K562 (cell line): Measurements from ENCODE around the gene NSMCE1. TPM values are rescaled to one million over a fixed set of nuclear protein-coding genes. Genes with fewer than 3 reads are reported as not detected.
A peak's percentile ranks its signal among the peaks of the same experiment; 100 is the strongest.

ENCODE experiments used
- ATAC-seq: fragments of 200-7000 bp; cut with Tn5 transposase; 3 replicates; pipeline ENCODE4 v1.9.1; 2020; ENCODE audit warnings: moderate library complexity
- BruUV-seq: library from RNA; stranded (reverse); fragments of 400-500 nt; replicated peaks from 2 replicates; lab custom pipeline; 2021; lab: Mats Ljungman, UMichigan
- CTCF ChIA-PET: fragments of 300-600 bp; formaldehyde crosslinking; extraction: SDS; loops from one replicate; lab custom pipeline; 2021; ENCODE audit warnings: low intra/inter-chr PET ratio; lab: Yijun Ruan, JAX
- POLR2A ChIA-PET: fragments of 300-600, 350-650 bp; sonication (Branson Sonifier 250); formaldehyde crosslinking; extraction: SDS; loops from one replicate; lab custom pipeline; 2021; ENCODE audit warnings: antibody characterized with exemption, inconsistent platforms; lab: Yijun Ruan, JAX
- DNase-seq, 4 experiments: peaks; one replicate each; pipeline versions ENCODE4 v3.0.0 to v3.0.0-alpha.2; 2011 to 2018; ENCODE audit warnings: low spot score in 3 of 4, mixed read lengths in 3 of 4; ENCODE audit errors: extremely low read depth in 1 of 4
- FAIRE-seq: peaks from 2 replicates; lab custom pipeline; 2011; peaks lifted over from hg19 to GRCh38; lab: Jason Lieb, UNC
- H2AFZ ChIP-seq: 2 replicates; pipeline ENCODE4 v1.6.0; 2011; ENCODE audit warnings: low read depth, low read length, control low read depth, inconsistent platforms
- H3K27ac ChIP-seq: fragments of 200-600 bp; 3 replicates; pipeline ENCODE4 v1.8.0; 2011; ENCODE audit warnings: low read depth, mild to moderate bottlenecking, control low read depth, inconsistent platforms, low read length, moderate library complexity, mixed read lengths; ENCODE audit errors: extremely low read depth
- H3K27me3 ChIP-seq, 2 experiments: fragments of 300-600 bp in 1 of 2; 2 replicates in 1 of 2; 3 replicates in 1 of 2; pipeline versions ENCODE4 v1.6.0 to v1.8.0; 2011; ENCODE audit warnings: inconsistent platforms in 2 of 2, low read length in 2 of 2, mild to moderate bottlenecking in 1 of 2, mixed read lengths in 1 of 2, moderate library complexity in 1 of 2; ENCODE audit not compliant: control insufficient read depth in 2 of 2, insufficient read depth in 2 of 2
- H3K36me3 ChIP-seq: fragments of 300-600 bp; 3 replicates; pipeline ENCODE4 v1.8.0; 2011; ENCODE audit warnings: mild to moderate bottlenecking, low read length, inconsistent platforms; ENCODE audit not compliant: control insufficient read depth, insufficient read depth
- H3K4me1 ChIP-seq, 2 experiments: fragments of 200-600 bp in 1 of 2; replicated peaks in 1 of 2; 2 replicates in 1 of 2; 3 replicates in 1 of 2; pipeline versions ENCODE4 v1.5.1 to v1.8.0; 2011; ENCODE audit warnings: inconsistent platforms in 2 of 2, low read length in 2 of 2, mild to moderate bottlenecking in 1 of 2, mixed read lengths in 1 of 2, moderate library complexity in 1 of 2; ENCODE audit not compliant: control insufficient read depth in 2 of 2, insufficient read depth in 2 of 2
- H3K4me2 ChIP-seq: 2 replicates; pipeline ENCODE4 v1.6.1; 2011; ENCODE audit warnings: low read length, control low read depth, inconsistent platforms, mixed read lengths; ENCODE audit not compliant: insufficient read depth
- H3K4me3 ChIP-seq: fragments of 200-600 bp; sonication (generic), shearing (Covaris generic); 2 replicates; pipeline ENCODE4 v1.5.1; 2016; ENCODE audit warnings: control low read depth, inconsistent platforms
- H3K79me2 ChIP-seq: fragments of 200-600 bp; 3 replicates; pipeline ENCODE4 v1.8.0; 2011; ENCODE audit warnings: low read length, inconsistent platforms; ENCODE audit not compliant: control insufficient read depth, insufficient read depth
- H3K9ac ChIP-seq, 2 experiments: 2 replicates each; pipeline versions ENCODE4 v1.6.0 to v1.6.1; 2011; ENCODE audit warnings: low read depth in 2 of 2, low read length in 2 of 2, control low read depth in 1 of 2, inconsistent platforms in 1 of 2, mild to moderate bottlenecking in 1 of 2, mixed read lengths in 1 of 2; ENCODE audit not compliant: insufficient read depth in 1 of 2
- H3K9me1 ChIP-seq: one replicate; pipeline ENCODE4 v1.6.0; 2011; ENCODE audit warnings: inconsistent platforms, mild to moderate bottlenecking, low read length, moderate library complexity; ENCODE audit not compliant: control insufficient read depth, insufficient read depth
- H3K9me3 ChIP-seq: replicated peaks from 2 replicates; pipeline ENCODE4 v1.5.1; 2011; ENCODE audit warnings: low read depth, low read length, inconsistent platforms; ENCODE audit not compliant: control insufficient read depth, insufficient read depth
- H4K20me1 ChIP-seq: replicated peaks from 2 replicates; pipeline ENCODE4 v1.6.1; 2011; ENCODE audit warnings: low read length, inconsistent platforms, mixed read lengths; ENCODE audit not compliant: control insufficient read depth, insufficient read depth
- CXXC5 ChIP-seq: fragments of 250-450 bp; sonication (Bioruptor Pico); IDR thresholded peaks from 2 replicates; pipeline ENCODE4 v1.8.0; 2022; ENCODE audit warnings: inconsistent platforms, mild to moderate bottlenecking, moderate library complexity
- NCOA6 ChIP-seq: fragments of 450-650 bp; IDR thresholded peaks from 2 replicates; pipeline ENCODE4 v1.6.1; 2017; ENCODE audit warnings: mild to moderate bottlenecking
- ZBTB5 ChIP-seq: fragments of 450-650 bp; IDR thresholded peaks from 2 replicates; pipeline ENCODE4 v1.6.1; 2017; ENCODE audit warnings: antibody characterized with exemption
- WGBS: fragments of 100-300 bp; shearing (Covaris generic); methylation state at CpG from one replicate; pipeline ENCODE4 v1.1.6; 2016; ENCODE audit warnings: low coverage, mixed read lengths; ENCODE audit not compliant: insufficient coverage; ENCODE audit errors: missing lambda C conversion rate; 5-methylcytosine and 5-hydroxymethylcytosine counted together
- in situ Hi-C: fragments of 300-500 bp; cut with MboI; formaldehyde crosslinking; loops from 4 replicates; pipeline ENCODE4 v1.15.0; 2018; ENCODE audit warnings: inconsistent platforms, mixed read lengths
- intact Hi-C: fragments of 100-400 bp; cut with micrococcal nuclease; formaldehyde crosslinking; loops from 2 replicates; pipeline ENCODE4 v1.14.2; 2022
- polyA plus RNA-seq, 8 experiments: library from polyadenylated mRNA; depleted of rRNA in 4 of 8; stranded (reverse) in 5 of 8; unstranded in 3 of 8; fragments of >200 nt; fragmentation: Nextera tagmentation in 2 of 8; fragmentation: Illumina TruSeq in 1 of 8; extraction: Ambion mirVana in 2 of 8; extraction: Trizol in 1 of 8; gene quantifications; 2 replicates each; pipeline versions ENCODE4 v1.2.1 to v1.2.3, GENCODE V29; 2011 to 2014; ENCODE audit warnings: inconsistent platforms in 1 of 8, missing spikeins in 1 of 8
- total RNA-seq, 7 experiments: library from RNA; depleted of rRNA in 6 of 7; stranded (reverse); fragments of >200 nt in 6 of 7; fragmentation: Illumina TruSeq in 2 of 7; extraction: Trizol in 2 of 7; gene quantifications; 2 replicates each; pipeline versions ENCODE4 v1.2.1 to v1.2.3, GENCODE V29; 2011 to 2021; ENCODE audit warnings: low replicate concordance in 1 of 7

Gene NSMCE1
- total and polyA plus RNA-seq, 9 of the 15 experiments (the other 6 are each of a cell fraction or from before 2014, with no cell fraction given), result 52.1 to 163 (median 61.5) TPM

GRCh38 chr16:27222249-27223225 is 46.0 kb downstream of the NSMCE1 start:
- TF ChIP-seq NCOA6 (no peak), ZBTB5 (no peak), CXXC5 (CRISPR knock-in tag) (no peak)
- DNase-seq (no peak), ATAC-seq (peak; percentile 35), FAIRE-seq (no peak)
- ChIA-PET CTCF (no interaction called here), POLR2A (interaction anchor here (0.7 to 1.2 kb wide), 2 partner anchors 29 to 150 kb away, joined by 3 read pairs; no protein-coding TSS in a partner anchor)
- Histone ChIP-seq H3K27ac (no peak overlapping the region; the same call in 2 of the 3 replicates), H3K79me2 (no peaks in the 10 kb centered on the region), H3K9ac (peak overlapping the region in 1 of 2 experiments; percentile 42; a peak in 1 of 4 replicates), H3K4me1 (peaks cover 0 to 18% of the 10 kb centered on the region in 2 experiments; a peak in 2 of 5 replicates), H3K9me3 (no peaks in the 10 kb centered on the region), H4K20me1 (no peaks in the 10 kb centered on the region), H3K4me3 (no peak overlapping the region), H3K36me3 (peaks cover 9% of the 10 kb centered on the region; the same call in 2 of the 3 replicates), H3K4me2 (no peak overlapping the region), H3K9me1 (no peaks in the 10 kb centered on the region), H3K27me3 (no peaks in the 10 kb centered on the region), H2AFZ (no peak overlapping the region)
- BruUV-seq, result no TSS peak
- 67% methylated on average over 26 of the region's 30 CpGs for WGBS
- intact Hi-C loops, result no loop called here
- in situ Hi-C loops, result no loop called here
